ENCODE results near the gene MAPK14. TPM values are rescaled to one million over a fixed set of nuclear protein-coding genes. Genes with fewer than 3 reads are reported as not detected.

Gene MAPK14
- total and polyA plus RNA-seq, 3 donors from 2014 or later: 21.8 to 58.3 (median 57.3) TPM

DNA sequence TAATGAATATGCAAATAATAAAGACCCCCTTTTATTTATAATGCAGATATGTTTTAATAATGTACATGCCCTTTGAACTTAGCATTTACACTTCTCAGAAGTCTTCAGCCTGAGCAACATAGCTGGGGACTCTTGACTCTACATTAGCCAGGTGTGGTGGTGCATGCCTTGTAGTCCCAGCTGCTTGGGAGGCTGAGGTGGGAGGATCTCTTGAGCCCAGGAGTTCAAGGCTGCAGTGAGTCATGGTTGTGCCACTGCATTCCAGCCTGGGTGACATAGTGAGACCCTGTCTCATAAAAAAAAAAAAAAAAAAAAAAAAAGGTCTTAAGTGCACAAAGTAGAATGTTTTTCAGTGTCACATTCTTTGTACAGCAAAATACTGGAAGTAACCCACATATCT, 85.4 kb downstream of the MAPK14 start:
- TF ChIP-seq POLR2A (IDR thresholded peaks at IDR 0.05): no peak
- TF ChIP-seq, protein P1, sequence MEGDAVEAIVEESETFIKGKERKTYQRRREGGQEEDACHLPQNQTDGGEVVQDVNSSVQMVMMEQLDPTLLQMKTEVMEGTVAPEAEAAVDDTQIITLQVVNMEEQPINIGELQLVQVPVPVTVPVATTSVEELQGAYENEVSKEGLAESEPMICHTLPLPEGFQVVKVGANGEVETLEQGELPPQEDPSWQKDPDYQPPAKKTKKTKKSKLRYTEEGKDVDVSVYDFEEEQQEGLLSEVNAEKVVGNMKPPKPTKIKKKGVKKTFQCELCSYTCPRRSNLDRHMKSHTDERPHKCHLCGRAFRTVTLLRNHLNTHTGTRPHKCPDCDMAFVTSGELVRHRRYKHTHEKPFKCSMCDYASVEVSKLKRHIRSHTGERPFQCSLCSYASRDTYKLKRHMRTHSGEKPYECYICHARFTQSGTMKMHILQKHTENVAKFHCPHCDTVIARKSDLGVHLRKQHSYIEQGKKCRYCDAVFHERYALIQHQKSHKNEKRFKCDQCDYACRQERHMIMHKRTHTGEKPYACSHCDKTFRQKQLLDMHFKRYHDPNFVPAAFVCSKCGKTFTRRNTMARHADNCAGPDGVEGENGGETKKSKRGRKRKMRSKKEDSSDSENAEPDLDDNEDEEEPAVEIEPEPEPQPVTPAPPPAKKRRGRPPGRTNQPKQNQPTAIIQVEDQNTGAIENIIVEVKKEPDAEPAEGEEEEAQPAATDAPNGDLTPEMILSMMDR (IDR thresholded peaks at IDR 0.05): no peak
- Histone ChIP-seq H3K27me3 (no peaks in the 10 kb centered on the region), H3K9me3 (no peaks in the 10 kb centered on the region), H3K36me3 (ENCODE audit: low read depth, missing control alignments) (no peaks in the 10 kb centered on the region), H3K4me1 (peaks cover 3% of the 10 kb centered on the region), H3K4me3 (no peak overlapping the region), H3K27ac (no peak overlapping the region)
- DNase-seq: no peak
- intact Hi-C loops (cut with DNase I; ENCODE audit: low total_unique reads): no loop called here

DNA sequence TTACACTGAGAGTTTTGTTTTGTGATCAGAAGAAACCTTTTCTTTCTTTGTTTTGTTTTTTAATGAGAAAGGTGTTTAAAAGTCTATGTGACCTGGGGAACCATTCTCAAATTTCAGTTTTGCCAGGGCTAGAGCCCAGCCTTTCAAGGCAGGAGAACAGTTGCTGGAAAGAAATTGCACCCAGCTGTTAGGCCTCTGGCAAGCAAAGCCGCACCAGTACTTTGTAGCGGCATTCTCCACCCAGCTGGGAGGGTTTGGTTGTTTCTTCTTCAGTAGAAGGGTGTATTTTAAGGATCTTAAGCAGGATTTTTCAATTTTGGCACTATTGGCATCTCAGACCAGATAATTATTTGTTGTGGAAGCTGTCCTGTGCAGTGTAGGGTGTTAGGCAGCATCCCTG, 86.1 kb downstream of the MAPK14 start:
- WGBS, 2 donors: 50 to 57% methylated on average over 2 of the region's 2 CpGs
- intact Hi-C loops (cut with DNase I; ENCODE audit: low total_unique reads): no loop called here
- DNase-seq: no peak
- TF ChIP-seq, protein P1 (IDR thresholded peaks at IDR 0.05): no peak
- no peak for TF ChIP-seq POLR2A (IDR thresholded peaks at IDR 0.05)
- no peaks in the 10 kb centered on the region for H3K9me3 ChIP-seq
- H3K36me3 ChIP-seq (ENCODE audit: low read depth, missing control alignments): no peaks in the 10 kb centered on the region
- no peak overlapping the region for H3K27ac ChIP-seq
- H3K4me1 ChIP-seq: peaks cover 3% of the 10 kb centered on the region
- no peak overlapping the region for H3K4me3 ChIP-seq
- no peaks in the 10 kb centered on the region for H3K27me3 ChIP-seq

DNA sequence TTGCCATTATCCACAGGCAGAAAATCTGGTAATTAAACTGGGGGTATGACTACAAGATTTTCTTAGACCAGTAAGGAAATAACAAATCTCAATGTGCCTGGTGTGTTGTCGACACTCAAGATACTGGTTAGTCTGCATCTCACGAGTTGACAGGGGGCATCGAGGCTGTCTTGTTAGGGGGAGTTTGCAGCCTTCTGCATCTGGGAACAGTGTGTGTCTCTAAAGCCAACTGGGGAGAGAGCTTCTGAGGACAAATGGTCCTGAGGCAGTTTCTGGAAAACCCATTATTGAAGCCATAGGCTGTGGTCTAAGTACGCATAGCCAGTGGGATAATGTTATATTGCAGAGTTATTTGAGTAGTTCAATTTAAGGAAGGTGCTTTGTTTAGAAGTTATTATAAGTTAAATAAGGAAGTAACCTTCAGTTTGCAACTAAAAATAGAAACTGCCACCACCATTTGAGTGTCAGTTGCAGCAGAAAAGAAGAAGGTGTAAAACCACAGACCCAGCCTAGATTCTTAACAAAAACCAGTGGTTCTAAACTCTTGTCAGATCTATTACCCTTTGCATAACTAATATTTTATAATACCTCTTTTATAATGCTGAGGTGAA, 87.3 kb downstream of the MAPK14 start:
- no peaks in the 10 kb centered on the region for H3K9me3 ChIP-seq
- DNase-seq: no peak
- 60 to 93% methylated on average over 4 of the region's 4 CpGs for WGBS, 2 donors
- no peaks in the 10 kb centered on the region for H3K27me3 ChIP-seq
- no peaks in the 10 kb centered on the region for H3K36me3 ChIP-seq (ENCODE audit: low read depth, missing control alignments)
- no peak overlapping the region for H3K4me3 ChIP-seq
- H3K4me1 ChIP-seq: peaks cover 3% of the 10 kb centered on the region
- no peak overlapping the region for H3K27ac ChIP-seq
- TF ChIP-seq POLR2A (IDR thresholded peaks at IDR 0.05): no peak
- TF ChIP-seq, protein P1 (IDR thresholded peaks at IDR 0.05): no peak
- intact Hi-C loops (cut with DNase I; ENCODE audit: low total_unique reads): no loop called here

DNA sequence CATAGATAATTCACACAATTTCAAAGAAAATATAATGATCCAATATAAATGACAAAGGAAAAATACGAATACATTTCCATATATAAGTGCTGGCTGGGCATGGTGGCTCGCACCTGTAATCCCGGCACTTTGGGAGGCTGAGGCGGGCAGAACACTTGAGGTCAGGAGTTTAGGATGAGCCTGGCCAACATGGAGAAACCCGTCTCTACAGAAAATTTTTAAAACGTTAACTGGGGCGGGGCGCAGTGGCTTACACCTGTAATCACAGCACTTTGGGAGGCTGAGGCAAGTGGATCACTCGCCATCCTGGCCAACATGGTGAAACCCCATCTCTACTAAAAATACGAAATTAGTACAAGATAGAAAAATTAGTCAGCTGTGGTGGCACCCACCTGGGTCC, 87.8 kb downstream of the MAPK14 start:
- no peaks in the 10 kb centered on the region for H3K36me3 ChIP-seq (ENCODE audit: low read depth, missing control alignments)
- no peak overlapping the region for H3K4me3 ChIP-seq

More for the DNA sequence above, 87.8 kb downstream of the MAPK14 start:
- 89 to 94% methylated on average over 10 of the region's 10 CpGs for WGBS, 2 donors
- no peaks in the 10 kb centered on the region for H3K9me3 ChIP-seq
- TF ChIP-seq, protein P1 (IDR thresholded peaks at IDR 0.05): no peak
- TF ChIP-seq POLR2A (IDR thresholded peaks at IDR 0.05): no peak
- intact Hi-C loops (cut with DNase I; ENCODE audit: low total_unique reads): no loop called here
- no peaks in the 10 kb centered on the region for H3K27me3 ChIP-seq
- no peak overlapping the region for H3K27ac ChIP-seq
- DNase-seq: no peak
- H3K4me1 ChIP-seq: peaks cover 3% of the 10 kb centered on the region
